Suppressor macrophage (primary cell): ENCODE measurements around the gene COL9A3.
A peak's percentile ranks its signal among the peaks of the same experiment; 100 is the strongest.

ENCODE experiments used
- DNase-seq, 4 experiments: peaks; one replicate each; pipeline ENCODE4 v3.0.0-alpha.2; 2020 to 2022

Gene COL9A3

DNA sequence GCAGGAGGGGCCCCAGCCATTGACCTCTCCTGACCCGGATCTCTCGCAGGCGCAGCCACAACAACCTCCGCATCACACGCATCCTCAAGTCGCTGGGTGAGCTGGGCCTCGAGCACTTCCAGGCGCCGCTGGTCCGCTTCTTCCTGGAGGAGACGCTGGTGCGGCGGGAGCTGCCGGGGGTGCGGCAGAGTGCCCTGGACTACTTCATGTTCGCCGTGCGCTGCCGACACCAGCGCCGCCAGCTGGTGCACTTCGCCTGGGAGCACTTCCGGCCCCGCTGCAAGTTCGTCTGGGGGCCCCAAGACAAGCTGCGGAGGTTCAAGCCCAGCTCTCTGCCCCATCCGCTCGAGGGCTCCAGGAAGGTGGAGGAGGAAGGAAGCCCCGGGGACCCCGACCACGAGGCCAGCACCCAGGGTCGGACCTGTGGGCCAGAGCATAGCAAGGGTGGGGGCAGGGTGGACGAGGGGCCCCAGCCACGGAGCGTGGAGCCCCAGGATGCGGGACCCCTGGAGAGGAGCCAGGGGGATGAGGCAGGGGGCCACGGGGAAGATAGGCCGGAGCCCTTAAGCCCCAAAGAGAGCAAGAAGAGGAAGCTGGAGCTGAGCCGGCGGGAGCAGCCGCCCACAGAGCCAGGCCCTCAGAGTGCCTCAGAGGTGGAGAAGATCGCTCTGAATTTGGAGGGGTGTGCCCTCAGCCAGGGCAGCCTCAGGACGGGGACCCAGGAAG, 4.5 kb upstream of the COL9A3 start:
- peak; percentile 49 to 78 (median 62) for DNase-seq

DNA sequence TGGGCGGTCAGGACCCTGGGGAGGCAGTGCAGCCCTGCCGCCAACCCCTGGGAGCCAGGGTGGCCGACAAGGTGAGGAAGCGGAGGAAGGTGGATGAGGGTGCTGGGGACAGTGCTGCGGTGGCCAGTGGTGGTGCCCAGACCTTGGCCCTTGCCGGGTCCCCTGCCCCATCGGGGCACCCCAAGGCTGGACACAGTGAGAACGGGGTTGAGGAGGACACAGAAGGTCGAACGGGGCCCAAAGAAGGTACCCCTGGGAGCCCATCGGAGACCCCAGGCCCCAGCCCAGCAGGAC, 4.0 kb upstream of the COL9A3 start:
- no peak for DNase-seq

DNA sequence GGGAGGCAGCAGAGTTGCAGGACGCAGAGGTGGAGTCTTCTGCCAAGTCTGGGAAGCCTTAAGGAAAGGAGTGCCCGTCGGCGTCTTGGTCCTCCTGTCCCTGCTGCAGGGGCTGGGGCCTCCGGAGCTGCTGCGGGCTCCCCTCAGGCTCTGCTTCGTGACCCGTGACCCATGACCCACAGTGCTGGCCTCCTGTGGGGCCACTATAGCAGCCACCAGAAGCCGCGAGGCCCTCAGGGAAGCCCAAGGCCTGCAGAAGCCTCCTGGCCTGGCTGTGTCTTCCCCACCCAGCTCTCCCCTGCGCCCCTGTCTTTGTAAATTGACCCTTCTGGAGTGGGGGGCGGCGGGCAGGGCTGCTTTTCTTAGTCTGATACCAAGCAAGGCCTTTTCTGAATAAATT, 3.3 kb upstream of the COL9A3 start:
- DNase-seq: no peak

DNA sequence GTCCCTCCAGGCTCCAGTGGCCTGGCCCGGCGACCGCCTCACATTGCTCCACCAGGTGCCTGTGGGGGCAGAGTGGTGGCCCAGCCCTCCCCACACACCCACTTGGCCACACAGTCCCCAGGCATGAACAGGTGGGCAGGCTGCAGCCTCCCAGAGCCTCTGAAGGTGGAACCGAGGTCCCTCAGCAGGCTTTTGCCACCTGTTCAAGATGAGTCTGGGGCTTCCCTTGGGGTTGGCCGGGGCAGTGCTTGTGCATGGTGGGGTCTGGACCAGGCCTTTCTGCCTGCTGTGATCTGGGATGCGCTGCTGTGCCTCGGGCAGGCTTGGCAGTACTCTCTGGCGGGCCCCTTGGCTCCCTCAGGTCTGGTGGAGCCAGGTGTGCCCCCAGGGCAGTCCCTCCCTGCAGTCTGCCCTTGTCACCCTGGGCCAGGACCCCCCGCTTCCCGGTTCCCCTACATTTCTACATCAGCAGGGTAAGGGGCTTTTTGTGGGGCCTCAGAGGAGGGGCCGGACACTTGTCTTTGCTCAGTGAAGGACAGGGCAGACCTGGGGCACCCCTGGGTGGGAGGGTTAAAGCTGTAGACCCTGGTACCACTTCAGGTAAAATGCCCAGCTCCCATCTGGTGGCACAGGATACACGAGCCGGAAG, 2.7 kb upstream of the COL9A3 start:
- DNase-seq: no peak

DNA sequence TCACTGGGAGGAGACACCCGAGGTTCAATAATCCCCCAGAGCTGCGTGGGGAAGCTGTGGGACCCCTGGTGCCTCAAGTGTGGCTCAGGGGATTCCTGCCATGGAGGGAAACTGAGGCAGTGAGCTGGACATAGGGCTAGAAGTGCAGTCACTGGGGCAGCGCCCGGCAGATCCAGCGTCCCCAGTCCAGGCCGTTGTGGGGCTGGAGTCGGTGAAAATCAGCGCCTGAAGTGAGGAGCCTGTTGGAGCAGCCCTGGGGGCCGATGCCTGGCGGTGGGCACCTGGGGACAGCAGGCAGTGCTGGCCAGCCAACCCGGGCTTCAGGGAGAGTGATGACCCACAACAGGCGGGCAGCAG, 2.2 kb upstream of the COL9A3 start:
- DNase-seq: no peak

DNA sequence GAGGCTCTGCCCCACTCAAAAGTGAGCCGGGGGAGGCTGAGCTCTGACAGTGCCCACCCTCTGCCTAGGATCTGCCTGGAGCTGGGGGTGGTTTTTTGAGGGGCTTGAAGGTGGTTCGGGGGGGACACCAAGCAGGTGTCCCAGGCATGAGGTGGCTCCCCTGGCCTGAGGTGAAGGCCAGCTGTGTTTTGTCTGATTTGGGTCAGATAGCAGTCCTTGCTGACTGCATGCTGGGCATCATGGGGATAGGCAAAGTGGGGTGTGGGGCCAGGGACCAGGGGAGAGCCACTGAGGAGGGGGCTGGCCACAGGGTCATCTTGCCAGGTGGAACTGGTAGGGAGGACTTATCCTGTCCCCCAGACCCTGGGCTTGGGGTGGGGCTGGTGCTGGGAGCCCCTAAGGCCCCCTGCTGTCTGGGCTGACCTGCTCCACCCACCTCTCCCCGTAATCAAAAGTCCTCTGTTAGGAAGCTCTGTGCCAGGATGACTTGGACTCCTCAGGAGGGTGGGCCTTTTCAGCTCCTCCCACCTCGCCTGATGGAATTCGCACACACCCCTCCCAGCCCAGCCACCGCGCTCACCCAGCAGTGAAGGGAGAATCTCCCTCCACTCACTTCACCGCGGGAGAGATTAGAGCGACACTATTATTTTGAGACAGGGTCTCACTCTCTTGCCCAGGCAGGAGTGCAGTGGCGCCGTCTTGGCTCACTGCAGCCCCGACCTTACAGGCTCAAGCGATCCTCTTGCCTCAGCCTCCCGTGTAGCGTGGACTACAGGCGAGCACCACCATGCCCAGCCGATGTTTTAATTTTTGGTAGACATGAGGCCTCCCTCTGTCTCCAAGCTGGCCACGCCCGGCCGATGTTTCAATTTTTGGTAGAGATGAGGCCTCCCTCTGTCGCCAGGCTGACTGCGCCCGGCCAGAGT, 1.5 kb upstream of the COL9A3 start:
- no peak for DNase-seq

DNA sequence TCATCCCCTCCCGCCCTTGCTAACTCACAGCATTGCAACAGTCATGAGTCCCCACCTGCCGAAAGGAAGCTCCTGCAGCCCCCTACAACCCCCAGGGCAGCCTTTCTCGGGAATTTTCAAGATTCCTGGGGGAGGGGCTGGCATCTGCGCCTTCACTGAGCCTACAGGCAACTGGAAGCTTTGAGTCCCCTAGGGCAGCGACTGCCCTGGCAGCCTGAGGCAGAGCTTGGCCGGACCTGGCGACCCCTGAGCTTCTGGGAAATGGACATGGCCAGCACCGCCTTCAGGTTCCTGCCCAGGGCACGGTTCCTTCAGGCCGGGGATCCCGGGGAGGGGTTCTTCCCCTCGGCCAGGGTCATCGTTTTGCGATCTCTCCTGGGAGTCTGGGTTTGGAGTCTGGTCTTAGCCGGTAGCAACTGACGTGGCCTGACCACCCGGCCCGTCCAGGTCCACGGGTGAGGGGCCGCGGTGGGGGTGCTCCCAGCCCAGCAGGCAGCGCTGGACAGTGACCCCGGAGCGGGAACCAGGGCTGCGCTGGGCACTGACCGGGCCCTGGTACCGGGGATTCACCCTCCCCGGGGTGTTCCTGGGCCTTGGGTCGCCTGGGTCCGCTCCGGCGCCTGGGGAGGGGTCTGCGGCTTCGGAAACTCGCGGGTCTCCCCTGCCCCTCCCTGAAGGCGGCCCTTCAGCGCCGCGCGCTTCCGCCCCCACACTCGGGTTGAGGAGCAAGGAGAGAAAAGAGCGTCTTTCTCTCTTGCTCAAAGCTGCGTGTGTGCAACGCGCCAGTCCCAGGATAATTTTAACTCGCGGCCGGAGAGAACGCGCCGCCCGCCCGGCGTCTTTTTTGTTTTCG, 593 bp upstream of the COL9A3 start:
- DNase-seq: peak in 3 of 4 experiments; percentile 30 to 54 (median 40)

DNA sequence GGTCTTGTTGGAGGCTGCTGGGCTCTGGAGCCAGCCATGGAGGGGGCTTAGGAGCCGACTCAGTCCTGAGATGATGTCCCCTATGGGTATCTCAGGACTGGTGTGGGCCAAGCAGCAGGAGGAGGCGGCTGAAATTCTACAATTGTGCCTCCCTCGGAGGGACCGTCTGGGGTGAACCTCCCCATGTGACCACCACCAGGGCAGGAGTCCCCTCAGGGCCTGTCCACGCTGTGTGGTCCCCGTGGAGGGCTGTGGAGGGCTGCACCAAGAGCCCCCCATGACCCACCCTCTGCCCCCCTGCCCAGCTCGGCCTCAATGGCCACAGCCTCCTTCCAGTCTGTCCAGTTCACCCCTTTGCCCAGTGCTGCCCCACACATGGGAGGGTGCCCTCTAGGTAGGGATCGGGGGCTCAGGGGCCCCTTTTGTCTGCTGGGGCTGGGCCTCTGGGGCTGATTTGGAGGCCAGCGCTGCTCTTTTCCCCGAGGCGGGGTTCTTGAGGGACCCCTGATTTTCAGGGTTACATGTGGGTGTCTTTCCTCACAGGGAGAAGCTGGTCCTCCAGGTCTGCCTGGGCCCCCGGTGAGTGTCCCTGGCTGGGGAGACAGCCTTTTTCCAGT, 1.2 kb downstream of the COL9A3 start:
- no peak for DNase-seq

DNA sequence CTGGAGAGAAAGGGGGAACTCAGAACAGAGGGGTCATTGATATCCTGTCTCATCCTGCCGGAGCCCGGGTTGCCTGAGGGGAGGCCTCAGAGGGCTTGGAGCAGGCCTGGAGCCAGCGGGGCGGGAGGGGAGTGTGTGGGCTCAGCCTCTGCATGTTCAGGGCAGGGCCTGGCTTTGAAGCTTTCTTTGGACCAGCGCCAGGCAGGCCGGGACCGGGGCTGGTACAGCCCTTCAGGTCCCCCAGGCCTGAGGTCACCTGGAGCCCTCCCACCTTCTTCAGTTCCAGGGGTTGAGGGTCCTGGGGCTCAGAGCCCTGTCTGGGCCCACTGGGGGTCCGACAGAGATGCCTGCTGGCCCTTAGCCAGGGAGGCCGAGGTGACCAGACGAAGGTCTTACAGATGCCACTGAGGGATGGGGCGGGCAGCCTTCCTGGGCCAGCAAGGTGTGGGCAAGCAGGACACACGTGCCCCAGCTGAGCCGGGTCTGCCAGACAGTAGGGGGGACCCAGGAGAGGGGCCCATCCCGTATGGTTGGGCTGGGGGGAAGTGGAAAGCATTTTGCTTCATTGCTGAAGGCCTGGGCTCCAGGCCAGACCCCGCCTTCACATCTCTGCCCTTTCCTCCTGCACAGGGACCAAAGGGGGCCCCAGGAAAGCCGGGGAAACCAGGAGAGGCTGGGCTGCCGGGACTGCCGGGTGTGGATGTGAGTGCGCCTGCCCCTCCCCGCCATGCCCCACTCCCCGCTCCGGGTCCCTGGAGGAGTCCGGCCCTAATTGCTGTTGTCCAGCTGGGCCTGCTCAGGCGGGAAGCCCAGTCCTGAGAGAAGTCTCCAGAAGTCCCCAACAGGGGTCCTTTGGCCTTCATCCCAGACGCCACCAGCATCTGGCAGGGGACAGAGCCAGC, 2.0 kb downstream of the COL9A3 start:
- DNase-seq: no peak

DNA sequence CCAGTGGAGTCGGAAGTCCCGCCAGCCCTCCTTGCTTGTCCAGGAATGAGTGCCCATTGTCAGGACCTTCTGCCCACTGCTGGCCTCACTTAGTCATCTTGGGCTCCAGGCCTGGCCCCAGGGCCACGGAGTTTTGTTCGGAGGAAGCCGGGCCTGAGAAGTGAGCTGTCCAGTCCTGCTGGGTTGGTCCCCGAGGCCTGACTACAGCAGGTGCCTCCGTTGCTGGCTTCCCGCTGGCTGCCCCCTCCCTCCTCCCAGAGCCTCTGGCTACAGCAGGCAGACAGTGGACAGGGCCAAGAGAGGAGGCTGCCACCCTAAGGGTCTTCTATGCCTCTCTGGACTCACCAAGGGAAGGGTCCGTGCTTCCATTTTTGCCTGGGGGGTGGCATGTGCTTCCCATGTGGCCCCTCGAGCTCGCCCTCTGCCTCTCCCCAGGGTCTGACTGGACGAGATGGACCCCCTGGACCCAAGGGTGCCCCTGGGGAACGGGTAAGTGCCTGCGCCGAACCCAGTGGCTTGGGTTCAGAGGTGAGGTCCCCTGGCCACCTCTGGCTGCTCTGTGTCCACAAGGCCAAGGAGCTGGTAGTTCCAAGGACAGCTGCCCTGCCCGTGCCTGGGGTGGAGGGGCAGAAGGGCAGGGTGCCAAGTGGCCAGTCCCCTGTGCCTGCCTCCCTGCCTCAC, 2.8 kb downstream of the COL9A3 start:
- no peak for DNase-seq

DNA sequence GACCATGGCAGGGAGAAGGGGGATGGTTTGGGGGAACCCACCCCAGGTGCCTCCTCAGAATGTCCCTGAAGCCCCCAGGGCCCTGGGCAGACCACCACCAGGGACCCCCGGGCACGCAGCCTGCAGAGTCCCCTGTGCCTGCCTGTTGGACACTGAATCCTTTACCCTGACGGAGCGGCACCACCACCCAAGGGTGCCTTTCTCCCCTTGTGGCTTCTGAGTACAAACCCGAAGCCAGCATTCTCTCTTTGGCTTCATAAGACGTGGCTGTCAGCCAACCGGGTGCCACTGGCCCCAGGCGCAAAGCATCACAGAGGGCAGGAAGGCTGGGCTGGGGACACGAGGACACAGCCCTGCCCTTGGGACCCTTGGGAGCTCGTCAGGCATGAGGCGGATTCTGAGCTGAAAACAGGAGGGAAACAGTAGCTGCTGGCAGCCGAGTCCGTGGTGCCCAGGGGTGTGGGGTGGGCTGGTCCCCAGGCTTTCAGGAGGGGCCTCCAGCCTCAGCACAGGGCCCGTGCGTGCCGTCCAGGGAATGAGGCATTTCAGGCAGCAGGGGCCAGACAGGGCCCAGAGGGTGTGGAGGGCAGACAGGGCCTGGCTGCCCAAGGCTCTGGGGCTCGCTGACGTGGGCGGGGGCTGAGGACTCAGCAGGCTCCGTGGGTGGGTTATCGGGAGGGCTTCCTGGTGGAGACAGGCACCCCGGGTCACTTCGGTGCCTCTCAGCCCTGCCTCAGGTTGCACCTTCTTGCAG, 3.5 kb downstream of the COL9A3 start:
- peak in 1 of 4 experiments; percentile 1 for DNase-seq

DNA sequence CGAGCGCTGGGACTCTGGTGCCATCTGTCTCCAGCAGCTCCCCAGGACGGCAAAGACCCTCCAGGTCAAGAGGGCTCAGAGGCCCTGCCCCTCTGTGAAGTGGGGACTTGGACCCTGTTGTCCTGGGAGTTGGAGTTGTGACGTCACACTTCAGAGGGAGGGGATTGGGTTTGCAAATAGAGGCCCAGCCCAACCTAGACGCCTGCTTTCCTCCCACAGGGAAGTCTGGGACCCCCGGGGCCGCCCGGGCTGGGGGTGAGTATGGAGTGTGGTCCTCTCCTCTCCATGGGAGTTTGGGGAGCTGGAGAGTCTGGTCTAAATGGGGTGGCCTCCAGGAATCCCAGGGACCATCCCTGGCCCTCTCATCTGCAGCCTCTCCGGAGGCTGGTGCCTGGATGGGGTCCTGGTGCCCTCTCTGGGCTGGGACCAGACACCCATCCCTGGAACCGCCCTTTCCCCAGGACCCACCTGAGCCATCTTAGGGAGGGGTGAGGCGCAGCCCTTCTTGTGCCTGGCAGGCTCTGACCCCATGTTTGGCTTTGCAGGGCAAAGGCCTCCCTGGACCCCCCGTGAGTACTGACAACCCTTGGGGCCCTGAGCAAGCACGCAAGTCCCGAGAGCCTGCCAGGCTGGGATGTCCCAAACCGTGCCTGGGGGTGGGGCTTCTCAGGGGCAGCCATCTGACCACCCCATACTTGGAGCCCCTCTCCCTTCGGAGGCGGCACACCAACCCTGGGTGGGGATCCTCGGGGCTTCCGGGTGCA, 4.3 kb downstream of the COL9A3 start:
- DNase-seq: no peak

DNA sequence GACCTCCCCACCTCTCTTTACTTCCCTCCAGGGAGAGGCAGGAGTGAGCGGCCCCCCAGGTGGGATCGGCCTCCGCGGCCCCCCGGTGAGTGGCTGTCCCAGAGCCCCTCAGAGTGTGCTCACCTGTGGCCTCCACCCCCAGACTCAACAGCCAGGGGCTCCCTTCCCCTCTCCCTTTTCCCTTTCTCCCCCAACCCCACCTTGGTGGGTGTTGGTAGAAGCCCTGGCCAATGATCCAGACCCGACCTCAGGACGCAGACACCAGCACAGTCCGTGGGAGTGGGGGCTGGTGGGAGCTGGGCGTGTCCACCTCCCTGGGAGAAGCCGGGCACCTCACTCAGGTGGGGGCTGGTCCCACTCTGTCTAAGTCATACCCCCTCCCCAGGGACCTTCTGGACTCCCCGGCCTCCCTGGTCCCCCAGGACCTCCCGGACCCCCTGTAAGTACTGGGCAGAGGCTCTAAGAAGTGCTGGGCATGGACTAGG, 4.9 kb downstream of the COL9A3 start:
- DNase-seq: no peak

DNA sequence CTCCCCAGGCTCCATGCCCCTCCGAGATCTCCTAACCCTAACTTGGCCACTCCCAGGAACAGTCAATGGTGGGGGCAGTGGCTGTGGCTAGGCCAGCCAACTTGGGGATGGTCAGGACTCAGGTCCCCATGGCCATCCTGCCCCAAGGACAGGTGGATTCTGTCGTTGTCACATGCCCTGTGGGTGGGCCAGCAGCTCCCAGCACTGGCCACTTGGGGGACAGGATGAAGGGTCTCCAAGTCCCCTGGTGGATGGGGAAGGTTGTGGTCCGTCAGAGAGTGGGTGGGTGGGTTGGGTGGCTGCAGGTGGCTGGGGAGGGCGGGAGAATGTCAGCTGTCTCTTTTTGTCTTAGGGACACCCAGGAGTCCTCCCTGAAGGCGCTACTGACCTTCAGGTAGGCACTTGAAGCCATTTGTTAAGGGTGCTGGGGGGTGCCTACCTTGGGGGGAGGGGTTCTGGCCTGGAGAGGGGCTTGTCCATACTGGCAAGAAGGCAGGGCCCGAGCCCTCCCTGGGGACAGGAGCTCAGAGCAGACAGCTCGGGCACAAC, 5.5 kb downstream of the COL9A3 start:
- DNase-seq: no peak

DNA sequence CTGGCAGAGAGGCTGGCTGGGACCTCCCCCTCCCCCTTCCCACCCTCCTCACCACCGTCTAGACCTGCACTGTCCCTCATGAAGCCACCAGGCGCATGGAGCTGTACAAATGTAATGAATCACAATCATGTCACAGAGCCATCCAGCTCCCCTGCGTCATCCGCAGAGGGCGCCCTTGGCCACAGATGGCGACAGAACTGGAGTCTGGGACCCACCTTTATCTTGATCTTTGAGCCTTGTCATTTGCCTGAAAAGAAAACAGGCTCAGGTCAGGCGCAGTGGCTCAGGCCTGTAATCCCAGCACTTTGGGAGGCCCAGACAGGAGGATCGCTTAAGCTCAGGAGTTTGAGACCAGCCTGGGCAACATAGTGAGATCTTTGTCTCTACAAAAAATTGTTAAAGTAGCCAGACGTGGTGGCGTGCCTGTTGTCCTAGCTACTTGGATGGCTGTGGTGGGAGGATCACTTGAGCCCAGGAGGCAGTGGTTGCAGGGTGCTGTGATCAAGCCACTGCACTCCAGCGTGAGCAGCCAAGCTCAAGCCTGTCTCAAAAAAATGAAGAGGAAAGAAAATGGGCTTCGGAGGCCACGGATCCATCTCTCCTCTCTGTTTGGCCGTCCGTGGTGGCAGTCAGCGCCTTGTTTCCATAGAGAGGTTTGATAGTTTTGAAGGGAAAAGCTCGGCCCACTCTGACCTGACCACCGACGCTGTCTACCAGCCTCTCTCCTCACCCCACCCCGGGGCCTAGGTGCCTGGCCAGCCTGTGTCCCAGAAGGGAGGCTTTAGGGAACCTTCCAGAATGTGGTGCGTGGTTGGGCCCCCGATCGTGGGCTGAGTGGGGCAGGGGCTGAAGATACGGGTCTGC, 6.2 kb downstream of the COL9A3 start:
- DNase-seq: peak; percentile 55 to 70 (median 63)

DNA sequence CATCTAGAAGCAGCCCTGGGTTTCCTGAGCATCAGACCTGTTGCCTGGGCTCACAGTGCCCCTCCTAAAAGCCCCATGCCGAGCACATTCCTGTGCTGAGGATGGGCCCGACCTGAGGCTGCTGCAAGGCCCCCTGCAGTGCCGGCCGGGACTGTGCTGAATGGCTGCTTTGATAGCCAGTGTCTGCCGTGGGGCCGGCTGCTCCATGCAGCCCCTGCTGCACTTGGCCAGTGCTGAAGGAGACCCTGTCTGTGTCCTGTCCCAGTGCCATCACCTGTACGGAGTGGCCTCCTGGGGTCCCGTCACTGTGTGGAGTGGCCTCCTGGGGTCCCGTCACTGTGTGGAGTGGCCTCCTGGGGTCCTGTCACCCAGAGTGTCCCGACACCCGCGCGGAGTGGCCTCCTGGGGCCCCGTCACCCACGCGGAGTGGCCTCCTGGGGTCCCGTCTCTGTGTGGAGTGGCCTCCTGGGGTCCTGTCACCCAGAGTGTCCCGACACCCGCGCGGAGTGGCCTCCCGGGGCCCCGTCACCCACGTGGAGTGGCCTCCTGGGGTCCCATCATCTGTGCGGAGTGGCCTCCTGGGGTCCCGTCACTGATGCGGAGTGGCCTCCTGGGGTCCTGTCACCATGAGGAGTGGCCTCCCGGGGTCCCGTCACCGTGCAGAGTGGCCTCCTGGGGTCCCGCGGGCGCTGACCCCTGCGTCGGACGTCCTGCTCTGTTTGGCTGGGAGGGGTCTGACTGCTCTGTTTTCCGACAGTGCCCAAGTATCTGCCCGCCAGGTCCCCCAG, 7.0 kb downstream of the COL9A3 start:
- no peak for DNase-seq
